ENCODE results near the gene CENPU. TPM values are rescaled to one million over a fixed set of nuclear protein-coding genes. Genes with fewer than 3 reads are reported as not detected.

The CENPU gene
- total and polyA plus RNA-seq, 10 of the 15 experiments (the other 5 are each of a cell fraction or from before 2014, with no cell fraction given): 26.6 to 90.8 (median 53.8) TPM

DNA sequence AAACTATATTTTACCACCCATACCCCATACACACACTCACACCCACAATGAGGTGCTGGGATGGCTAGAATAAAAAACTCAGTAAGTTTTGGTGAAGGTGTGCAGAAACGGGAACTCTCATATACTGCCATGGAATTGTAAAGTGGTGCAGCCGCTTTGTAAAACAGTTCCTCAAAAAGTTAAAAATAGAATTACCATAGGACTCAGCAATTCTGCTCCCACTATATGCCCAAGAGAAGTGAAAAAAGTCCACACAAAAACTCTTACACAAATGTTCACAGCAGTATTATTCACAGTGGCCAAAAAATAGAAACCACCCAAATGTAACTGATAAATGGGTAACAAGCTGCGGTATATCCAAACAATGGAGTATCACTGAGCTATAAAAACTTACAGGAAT is 6.5 kb downstream of the CENPU start:
- ATAC-seq (no peak), FAIRE-seq (no peak), DNase-seq (ENCODE audit: low read depth, low spot score) (no peak)
- RAD21 ChIA-PET (ENCODE audit: unreplicated experiment): no interaction called here
- in situ Hi-C loops (cut with MboI) (no loop called here), intact Hi-C loops (cut with micrococcal nuclease; ENCODE audit: unreplicated experiment) (no loop called here)
- Histone ChIP-seq H3K9ac (ENCODE audit: control insufficient read depth, insufficient read depth, low read length) (no peak overlapping the region), H4K20me1 (ENCODE audit: control insufficient read depth, insufficient read depth) (no peaks in the 10 kb centered on the region), H3K79me2 (ENCODE audit: control insufficient read depth, insufficient read depth, low read length) (peaks cover 39% of the 10 kb centered on the region), H3K4me1 (ENCODE audit: control insufficient read depth, insufficient read depth, low read length) (peaks cover 3% of the 10 kb centered on the region; the same call in 1 of the 2 replicates), H3K4me2 (ENCODE audit: control insufficient read depth, insufficient read depth) (no peak overlapping the region), H3K36me3 (ENCODE audit: control insufficient read depth in 2 of 2, insufficient read depth in 2 of 2, low read length in 1 of 2) (peaks cover 3 to 25% of the 10 kb centered on the region in 2 experiments), H2AFZ (ENCODE audit: control insufficient read depth, low read depth, low read length) (no peak overlapping the region), H3K4me3 (no peak overlapping the region), H3K27ac (ENCODE audit: control insufficient read depth, insufficient read depth) (no peak overlapping the region), H3K27me3 (replicated peaks in 1 of 2; ENCODE audit: control insufficient read depth in 2 of 2, insufficient read depth in 2 of 2, low read length in 1 of 2) (no peaks in the 10 kb centered on the region), H3K9me3 (replicated peaks; ENCODE audit: control insufficient read depth, insufficient read depth, low read length) (no peaks in the 10 kb centered on the region; the same call in 1 of the 3 replicates)
- BruUV-seq (replicated peaks): no TSS peak
- CTCF ChIA-PET: no interaction called here
- TF ChIP-seq ZNF217 (IDR thresholded peaks at IDR 0.05) (no peak), SUZ12 (IDR thresholded peaks at IDR 0.05; ENCODE audit: unreplicated experiment) (no peak), NFIC (IDR thresholded peaks at IDR 0.05; ENCODE audit: low read depth, low read length) (no peak), RAD51 (IDR thresholded peaks at IDR 0.05) (no peak)
- WGBS (ENCODE audit: insufficient coverage, insufficient replicate concordance, low lambda C conversion rate, missing lambda C conversion rate): 100% methylated on average over 3 of the region's 3 CpGs
- SMC1A ChIA-PET (ENCODE audit: uncharacterized antibody, unreplicated experiment): no interaction called here
- POLR2A ChIA-PET: interaction anchor here (1.2 kb wide), 1 partner anchor 74 kb away, joined by 3 read pairs; no protein-coding TSS in a partner anchor

DNA sequence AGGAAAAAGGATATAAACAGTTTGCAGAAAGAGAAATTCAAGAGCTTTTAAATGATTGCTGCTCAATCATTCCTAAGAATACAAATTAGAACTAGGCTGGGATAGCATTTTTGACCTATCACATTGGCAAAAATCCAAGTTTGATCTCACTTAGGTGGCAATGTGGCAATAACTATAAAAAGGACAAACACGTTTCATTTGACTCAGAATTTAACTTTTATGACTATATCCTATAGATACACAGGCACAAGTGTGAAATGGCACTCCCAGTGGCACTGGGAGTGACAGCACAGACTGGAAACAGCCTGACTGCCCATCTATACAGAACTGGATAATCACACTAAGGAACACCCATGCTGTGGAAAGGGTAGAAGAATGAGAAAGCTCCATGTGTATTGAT is 11.1 kb downstream of the CENPU start:
- no peak for TF ChIP-seq SIN3A (IDR thresholded peaks at IDR 0.05; ENCODE audit: low read depth, low read length)
- TF ChIP-seq, protein P1, sequence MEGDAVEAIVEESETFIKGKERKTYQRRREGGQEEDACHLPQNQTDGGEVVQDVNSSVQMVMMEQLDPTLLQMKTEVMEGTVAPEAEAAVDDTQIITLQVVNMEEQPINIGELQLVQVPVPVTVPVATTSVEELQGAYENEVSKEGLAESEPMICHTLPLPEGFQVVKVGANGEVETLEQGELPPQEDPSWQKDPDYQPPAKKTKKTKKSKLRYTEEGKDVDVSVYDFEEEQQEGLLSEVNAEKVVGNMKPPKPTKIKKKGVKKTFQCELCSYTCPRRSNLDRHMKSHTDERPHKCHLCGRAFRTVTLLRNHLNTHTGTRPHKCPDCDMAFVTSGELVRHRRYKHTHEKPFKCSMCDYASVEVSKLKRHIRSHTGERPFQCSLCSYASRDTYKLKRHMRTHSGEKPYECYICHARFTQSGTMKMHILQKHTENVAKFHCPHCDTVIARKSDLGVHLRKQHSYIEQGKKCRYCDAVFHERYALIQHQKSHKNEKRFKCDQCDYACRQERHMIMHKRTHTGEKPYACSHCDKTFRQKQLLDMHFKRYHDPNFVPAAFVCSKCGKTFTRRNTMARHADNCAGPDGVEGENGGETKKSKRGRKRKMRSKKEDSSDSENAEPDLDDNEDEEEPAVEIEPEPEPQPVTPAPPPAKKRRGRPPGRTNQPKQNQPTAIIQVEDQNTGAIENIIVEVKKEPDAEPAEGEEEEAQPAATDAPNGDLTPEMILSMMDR (IDR thresholded peaks at IDR 0.05 in 2 of 3, conservative IDR thresholded peaks at IDR 0.05 in 1 of 3; ENCODE audit: control insufficient read depth in 2 of 3, extremely low read depth in 1 of 3, insufficient read depth in 1 of 3, low read depth in 3 of 3, low read length in 3 of 3): peak in 2 of 3 experiments; percentile 18 to 19; a peak in 2 of 6 replicates
- no peak for TF ChIP-seq IKZF1 (conservative IDR thresholded peaks at IDR 0.05)
- no peak for DNase-seq (ENCODE audit: low read depth, low spot score)
- no peaks in the 10 kb centered on the region; the same call in 1 of the 3 replicates for H3K9me3 ChIP-seq (replicated peaks; ENCODE audit: control insufficient read depth, insufficient read depth, low read length)
- ChIA-PET CTCF (interaction anchor here (2.8 to 3.5 kb wide), 2 partner anchors 13 to 459 kb away, joined by 9 to 11 read pairs; no protein-coding TSS in a partner anchor), POLR2A (interaction anchor here (1.2 kb wide), 1 partner anchor 13 kb away, joined by 3 read pairs; no protein-coding TSS in a partner anchor), SMC1A (ENCODE audit: uncharacterized antibody, unreplicated experiment) (interaction anchor here (1.3 to 2.2 kb wide), 2 partner anchors 15 to 373 kb away, joined by 4 to 5 read pairs; no protein-coding TSS in a partner anchor), RAD21 (ENCODE audit: unreplicated experiment) (interaction anchor here (1.5 to 3.3 kb wide), 2 partner anchors 10 to 16 kb away, joined by 5 to 23 read pairs; partner anchors contain the start of gene CENPU)
- no peaks in the 10 kb centered on the region; the same call in 1 of the 2 replicates for H3K4me1 ChIP-seq (ENCODE audit: control insufficient read depth, insufficient read depth, low read length)
- in situ Hi-C loops (cut with MboI): no loop called here
- no peak overlapping the region for H3K4me3 ChIP-seq
- H3K27me3 ChIP-seq (replicated peaks in 1 of 2; ENCODE audit: control insufficient read depth in 2 of 2, insufficient read depth in 2 of 2, low read length in 1 of 2): no peaks in the 10 kb centered on the region
- no peak overlapping the region for H3K27ac ChIP-seq (ENCODE audit: control insufficient read depth, insufficient read depth)
- no peak overlapping the region for H3K4me2 ChIP-seq (ENCODE audit: control insufficient read depth, insufficient read depth)
- H3K36me3 ChIP-seq (ENCODE audit: control insufficient read depth in 2 of 2, insufficient read depth in 2 of 2, low read length in 1 of 2): peaks cover 10 to 29% of the 10 kb centered on the region in 2 experiments
- H2AFZ ChIP-seq (ENCODE audit: control insufficient read depth, low read depth, low read length): no peak overlapping the region
- BruUV-seq (replicated peaks): no TSS peak
- peaks cover 10% of the 10 kb centered on the region for H3K79me2 ChIP-seq (ENCODE audit: control insufficient read depth, insufficient read depth, low read length)
- H3K9ac ChIP-seq (ENCODE audit: control insufficient read depth, insufficient read depth, low read length): no peak overlapping the region
- FAIRE-seq: no peak
- peak; percentile 60 for ATAC-seq
- WGBS (ENCODE audit: insufficient coverage, insufficient replicate concordance, low lambda C conversion rate, missing lambda C conversion rate): 52% methylated on average over 1 of the region's 1 CpG
- H4K20me1 ChIP-seq (ENCODE audit: control insufficient read depth, insufficient read depth): no peaks in the 10 kb centered on the region
- intact Hi-C loops (cut with micrococcal nuclease; ENCODE audit: unreplicated experiment): no loop called here
